HG03280 (cell line): ENCODE measurements around the gene WSCD2.
"Not testable (repeated sequence)": the region's sequence is repeated elsewhere in the genome, so short reads cannot be mapped to it uniquely, and the experiment has no call there.

Experiments used
- ATAC-seq: cut with Tn5 transposase; IDR thresholded peaks from one replicate; pipeline ENCODE4 v1.9.1; 2021; ENCODE audit warnings: mild to moderate bottlenecking, moderate library complexity; ENCODE audit not compliant: unreplicated experiment

WSCD2 gene

DNA sequence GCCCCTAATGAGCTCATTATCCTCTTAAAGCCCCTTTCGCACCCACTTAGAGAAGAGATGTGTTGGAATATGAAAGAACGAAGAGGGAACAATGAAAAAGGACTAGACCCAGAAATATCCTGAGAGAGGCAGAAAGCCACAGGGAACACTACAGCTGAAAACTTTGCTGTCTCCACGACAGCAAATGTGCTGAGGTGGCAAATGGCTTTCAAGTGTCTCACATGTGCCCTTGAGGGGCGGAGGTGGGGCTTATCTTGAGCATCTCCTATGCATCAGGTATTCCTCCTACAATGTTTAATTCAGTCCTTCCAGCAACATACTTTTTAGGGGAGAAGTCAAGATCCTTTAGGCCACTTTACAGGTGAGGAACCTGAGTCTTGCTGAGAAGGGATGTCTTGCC, 62.9 kb downstream of the WSCD2 start:
- ATAC-seq: no peak

DNA sequence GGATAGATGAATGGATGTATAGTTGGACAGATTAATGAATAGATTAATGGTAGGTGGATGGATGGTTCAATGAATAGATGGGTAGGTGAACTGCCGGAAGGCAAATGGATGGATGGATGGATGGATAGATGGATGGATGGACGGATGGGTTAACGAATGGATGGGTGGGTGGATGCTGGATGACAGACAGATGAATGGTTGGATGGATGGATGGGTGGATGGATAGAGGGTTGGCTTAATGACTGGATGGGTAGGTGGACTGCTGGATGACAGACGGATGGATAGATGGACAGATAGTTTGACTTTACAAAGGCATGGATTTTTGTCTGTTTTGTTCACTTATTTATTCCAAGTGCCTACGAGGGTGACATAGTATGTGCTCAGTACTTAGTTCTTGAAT, 64.4 kb downstream of the WSCD2 start:
- no peak for ATAC-seq

DNA sequence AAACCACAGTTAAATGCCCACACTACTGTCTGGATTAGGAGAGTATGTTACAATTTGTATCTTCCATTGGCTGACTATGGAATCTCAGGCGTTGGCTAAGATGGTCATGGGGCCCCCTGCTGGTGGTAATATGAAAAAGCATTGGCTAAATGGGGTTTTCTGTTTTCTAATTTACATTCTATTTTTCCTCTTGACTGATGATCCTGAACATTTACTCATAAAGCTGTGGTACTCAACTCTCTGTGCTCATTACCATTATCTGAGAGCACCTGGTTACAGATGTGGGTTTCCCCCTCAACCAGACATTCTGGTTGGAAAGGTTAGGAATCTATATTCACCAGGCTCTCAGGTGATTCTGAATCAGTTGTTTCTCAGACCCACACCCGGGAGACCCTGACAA, 64.8 kb downstream of the WSCD2 start:
- ATAC-seq: no peak

DNA sequence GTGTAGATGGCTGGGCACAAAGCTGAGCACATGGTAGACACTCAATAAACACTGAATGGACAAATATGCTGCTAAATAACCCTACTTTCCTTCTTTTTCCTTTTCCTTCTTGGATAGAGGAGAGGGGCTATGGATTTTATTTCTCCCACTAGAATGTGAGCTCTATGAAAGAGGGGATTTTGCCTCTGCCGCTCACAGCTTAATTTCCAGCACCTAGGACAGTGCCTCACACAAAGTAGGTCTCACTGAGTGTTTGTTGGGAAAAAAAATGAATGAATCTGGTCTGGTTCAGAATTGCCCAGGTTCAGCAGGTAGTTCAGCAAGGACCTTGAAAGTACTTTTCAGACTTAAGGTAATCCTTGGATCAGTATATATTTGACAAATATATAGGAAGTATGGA, 65.5 kb downstream of the WSCD2 start:
- no peak for ATAC-seq

DNA sequence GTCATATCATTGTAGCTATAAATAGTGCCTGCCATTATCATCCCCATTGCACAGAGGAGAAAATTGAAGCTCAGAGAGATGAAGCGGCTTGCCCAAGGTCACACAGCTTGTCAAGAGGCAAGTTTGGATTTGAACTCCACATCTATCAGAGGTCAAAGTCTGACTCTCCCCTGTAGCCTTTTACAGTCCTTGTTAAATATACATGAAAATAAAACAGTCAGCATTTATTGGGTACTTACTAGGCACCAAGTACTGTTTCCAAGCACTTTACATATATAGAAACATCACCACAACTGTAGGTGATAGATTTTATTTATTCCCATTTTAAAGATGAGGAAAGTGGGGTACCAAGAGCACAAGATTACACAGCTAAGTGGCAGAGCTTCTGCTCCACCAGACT, 67.2 kb downstream of the WSCD2 start:
- no peak for ATAC-seq

DNA sequence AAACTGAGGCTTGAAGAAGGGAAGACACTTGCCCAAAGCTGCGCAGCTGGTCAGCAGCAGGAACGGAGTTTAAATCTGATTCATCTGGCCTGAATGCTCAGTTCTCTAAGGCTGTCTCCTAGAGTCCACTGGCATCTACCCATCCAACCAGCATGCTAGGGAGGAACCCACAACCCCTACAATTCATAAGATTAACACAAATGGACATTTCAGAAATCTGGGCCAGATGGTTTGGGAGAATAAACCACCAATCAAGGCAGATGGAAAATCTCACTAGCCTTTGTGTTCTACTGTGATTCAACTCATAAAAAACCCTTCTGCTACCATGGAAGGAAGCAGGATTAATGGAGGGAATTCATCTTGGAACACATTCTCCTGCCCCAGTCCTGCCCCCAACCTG, 67.8 kb downstream of the WSCD2 start:
- ATAC-seq: no peak

DNA sequence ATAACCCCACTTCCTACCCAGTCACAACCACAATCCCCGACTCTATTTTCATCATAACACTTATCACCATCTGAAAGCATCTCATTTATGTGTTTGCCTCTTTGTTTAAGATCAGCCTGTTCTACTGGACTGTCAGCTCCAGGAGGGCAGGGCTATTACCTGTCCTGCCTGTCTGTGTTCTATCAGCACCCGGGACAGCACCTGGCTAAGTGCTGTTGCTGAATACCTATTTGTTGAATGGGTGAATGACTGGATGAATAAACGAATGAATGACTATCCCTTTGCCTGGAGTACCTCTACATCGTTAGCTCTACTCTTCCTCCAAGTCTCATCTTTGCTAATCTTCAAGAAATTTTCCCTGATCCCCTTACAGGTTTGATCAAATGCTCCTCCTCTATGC, 69.0 kb downstream of the WSCD2 start:
- no peak for ATAC-seq

DNA sequence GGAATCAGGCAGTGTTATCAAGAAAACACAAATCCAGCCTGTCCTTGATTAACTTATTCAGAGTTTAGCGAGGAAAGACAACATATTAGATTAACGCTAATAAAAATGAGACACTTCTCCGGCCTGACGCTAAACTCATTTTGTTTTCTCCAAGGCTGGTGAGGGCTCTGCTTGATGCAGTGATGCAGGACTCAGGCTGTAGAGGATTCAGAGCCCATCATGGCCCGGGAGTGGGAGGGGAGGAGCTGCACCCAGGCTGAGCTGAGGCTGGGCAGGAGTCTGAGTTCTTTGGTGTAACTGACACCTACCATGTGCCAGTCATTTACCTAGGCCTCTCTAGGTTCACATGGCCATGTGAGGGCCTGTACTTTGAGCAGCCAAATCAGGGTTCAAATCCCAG, 70.0 kb downstream of the WSCD2 start:
- ATAC-seq: no peak

DNA sequence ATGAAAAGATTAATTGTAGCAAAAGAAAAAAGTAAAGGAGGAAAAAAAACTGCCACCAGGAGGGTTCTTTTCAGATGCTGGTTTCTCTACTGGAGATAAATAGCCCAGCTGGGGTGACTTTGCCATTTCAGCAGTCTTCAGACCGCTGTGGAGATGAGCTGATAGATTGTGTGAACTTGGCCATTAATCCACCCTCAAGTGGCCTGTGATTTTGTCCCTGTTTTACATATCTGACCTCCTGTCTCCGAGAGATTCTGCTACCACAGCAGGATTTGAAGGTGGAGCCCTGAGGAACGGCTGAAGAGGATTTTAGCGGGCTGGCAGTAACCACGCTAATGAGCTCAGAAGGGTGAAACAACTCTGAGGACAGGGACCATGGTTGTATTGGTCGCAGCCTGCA, 72.7 kb downstream of the WSCD2 start:
- no peak for ATAC-seq

DNA sequence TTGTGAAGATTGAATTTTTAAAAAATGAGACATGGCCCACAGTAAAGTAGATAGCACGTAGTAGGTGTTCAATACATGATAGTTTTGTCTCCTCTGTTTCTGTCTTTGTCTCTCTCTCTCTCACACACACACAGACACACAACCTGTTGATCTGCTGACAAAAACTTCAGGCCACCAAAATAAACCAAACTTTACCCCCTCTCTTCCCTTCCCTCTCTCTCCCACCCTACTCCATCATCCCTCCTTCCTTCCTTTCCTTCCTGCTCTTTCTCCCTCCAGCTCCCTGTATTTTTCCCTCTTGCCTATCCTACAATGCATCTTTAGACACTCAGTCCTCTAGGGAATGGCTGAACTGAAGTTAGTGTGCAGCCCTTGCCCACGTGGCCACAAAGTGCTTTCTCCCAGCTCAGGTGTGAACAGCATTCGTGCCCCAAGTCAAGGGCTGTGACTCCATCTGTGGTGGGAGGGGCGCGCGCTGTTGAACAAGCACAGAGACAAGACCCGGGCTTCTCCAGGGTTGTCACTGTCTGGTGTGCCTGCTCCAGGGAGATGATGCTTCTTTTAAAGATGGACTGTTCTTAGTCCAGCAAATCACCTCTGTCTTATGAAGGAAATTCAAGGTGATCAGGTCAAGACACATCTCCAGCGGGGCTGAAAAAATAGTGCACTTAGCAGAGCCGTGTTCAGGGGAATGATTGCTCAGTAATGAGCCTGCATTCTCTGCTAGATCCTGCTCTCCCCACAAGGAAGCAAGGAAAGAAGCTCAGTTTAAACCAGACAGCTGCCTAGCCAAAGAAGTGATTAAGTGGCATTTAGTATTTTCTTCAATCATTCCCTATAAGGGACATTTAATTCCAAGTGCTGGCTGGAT, 75.3 kb downstream of the WSCD2 start:
- ATAC-seq: no peak

DNA sequence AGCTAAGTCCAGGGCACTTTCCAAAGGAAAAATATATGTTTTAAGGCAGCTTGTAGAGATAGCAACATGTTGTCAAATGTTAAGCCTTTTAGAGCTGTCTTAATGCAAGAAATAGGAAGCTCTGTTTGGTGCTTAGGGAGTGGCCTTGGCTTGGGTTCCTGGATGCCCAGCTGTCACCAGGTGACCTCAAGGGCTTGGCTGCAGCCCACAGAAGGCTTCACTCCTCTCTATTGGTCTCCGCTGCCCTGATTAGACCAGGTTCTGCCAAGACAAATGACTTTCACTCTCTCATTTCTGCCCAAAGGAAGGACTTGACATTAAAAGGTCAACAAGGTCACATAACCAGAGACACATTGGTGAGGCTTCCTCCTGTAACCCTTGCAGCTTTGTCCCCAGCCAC, 76.8 kb downstream of the WSCD2 start:
- no peak for ATAC-seq

DNA sequence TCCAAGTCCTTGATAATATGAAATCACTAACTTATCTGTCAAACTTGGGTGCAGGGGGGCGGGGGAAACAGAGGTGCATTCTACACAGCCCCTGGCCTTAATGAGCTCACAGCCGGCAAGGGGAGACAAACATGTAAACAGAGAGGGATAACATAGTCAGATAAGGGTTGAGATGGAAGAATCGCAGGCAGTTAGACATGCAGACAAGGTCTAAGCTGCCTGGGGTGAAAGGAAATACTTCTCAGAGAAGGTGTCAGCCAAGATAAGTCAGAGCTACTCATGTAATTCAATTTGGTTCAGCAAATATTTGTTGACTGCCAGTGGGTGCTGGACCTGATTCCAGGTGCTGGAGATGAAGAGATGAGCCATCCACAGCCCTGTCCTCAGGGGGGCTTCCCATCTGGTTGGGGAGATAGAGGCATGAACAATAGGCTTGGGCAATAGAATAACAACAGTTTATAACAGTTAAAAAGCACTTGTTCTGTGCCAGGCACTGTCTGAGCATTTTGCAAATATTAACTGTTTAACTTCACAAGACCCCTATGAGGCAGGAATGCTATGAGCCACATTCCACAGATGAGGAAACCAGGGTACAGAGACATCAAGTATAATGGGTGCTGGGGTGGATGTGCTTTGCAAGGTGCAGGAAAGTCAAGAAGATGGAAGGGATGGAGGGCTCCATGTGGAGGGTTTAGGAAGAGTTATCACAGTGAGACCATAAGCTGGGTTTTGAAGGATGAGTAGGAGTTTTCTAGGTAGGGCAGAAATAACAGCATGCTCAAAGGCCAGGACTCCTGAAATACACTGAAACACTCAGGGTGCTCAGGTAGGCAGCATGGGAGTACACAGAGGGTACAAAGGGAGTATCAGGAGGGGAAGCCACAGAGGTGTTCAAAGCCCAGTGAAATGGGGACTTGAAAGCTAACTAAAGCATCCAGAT, 79.0 kb downstream of the WSCD2 start:
- ATAC-seq: no peak

DNA sequence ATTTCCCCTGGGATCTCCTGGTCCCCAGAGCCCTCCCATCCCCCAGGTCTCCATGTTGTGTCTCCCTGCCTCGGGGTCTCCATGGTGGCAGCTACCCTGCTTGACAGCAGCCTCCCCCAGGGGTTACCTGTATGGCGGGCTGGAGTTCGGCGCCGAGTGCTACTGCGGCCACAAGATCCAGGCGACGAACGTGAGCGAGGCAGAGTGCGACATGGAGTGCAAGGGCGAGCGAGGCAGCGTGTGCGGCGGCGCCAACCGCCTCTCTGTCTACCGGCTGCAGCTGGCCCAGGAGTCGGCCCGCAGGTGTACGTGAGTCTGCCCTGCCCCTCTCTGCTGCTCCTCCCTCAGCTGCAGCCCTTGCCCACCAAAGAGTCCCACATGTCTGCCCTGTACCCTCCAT, 80.9 kb downstream of the WSCD2 start:
- ATAC-seq: no peak

DNA sequence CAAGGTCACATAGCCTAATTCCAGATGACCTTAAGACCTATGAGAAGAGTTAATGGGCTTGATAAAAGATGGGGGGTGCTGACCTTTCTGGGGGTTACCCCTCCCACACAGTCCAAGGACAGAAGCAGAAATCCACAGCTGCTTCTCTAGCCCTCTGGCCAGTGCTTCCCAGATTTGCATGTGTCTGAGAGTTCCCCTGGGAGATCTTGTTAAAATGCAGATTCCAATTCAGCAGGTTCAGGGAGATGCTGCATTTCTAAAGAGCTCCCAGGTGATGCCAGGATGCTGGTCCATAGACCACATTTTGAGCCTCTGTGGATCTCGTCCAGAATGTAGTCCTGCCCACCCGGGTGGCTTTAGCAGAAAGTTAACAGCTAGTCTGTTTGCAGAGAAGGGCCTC, 82.1 kb downstream of the WSCD2 start:
- no peak for ATAC-seq

DNA sequence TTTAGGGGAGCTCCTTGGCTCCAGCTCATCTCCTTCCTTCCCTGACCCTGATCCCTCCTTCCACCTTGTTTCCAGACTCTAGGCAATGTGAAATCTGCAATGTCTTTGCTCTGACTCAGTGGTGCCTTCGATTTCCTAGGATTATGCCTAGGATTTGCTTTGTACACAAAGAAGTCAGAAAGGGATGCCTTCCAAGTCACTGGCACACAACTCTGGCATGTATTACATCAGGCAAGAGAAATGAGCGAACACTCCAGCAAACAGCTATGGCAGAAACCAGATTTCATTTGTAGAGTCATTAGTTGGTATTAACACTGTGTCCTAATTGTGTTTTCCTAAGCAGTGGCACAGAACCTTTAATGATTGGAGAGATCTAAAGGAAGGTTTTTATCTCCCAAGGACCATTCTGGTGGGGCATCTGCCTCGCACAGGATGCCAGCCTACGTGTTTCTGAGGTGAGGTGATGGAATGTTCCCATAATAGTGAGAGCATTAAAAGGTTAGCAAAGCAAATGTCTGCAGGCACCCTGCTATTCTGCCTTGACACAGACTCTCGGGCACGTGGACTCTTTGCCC, 84.9 kb downstream of the WSCD2 start:
- no peak for ATAC-seq

DNA sequence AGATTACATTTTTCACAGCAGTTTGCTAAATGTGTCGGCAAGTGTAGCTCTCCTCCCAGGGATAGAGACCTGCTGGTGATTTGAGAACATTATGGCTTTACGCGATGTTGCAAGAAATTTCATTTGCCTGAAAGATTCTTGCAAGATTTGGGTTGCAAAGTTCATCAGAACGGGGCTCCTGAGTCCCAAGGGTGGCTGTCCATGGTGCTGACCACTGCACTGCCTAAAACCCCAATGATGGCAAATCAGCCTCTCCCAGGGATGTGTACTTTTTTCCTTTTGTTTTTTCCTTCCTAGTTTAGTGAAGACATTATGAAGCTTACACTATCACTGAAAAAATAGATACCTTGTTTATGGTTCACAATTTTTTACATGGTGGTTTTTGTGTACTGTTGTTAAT, 85.4 kb downstream of the WSCD2 start:
- no peak for ATAC-seq

DNA sequence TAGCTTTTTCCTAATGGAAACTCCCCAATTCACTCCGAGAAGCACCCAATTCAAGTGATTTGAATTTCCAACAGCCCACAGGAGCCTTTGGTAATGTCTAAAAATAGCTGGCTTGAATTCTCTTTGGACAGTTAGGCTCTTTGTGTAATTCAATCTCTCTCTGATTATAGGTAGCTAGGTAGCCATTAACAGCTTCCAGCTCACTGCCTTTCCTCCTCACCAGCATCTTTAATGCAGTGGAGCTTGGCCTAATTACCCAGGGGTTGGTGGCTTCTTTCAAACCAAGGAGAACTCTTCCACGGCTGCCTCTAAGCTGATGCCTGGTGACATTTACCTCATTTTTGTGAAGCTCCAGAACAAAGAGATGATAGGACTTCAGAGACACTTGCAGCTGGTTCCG, 86.4 kb downstream of the WSCD2 start:
- no peak for ATAC-seq

DNA sequence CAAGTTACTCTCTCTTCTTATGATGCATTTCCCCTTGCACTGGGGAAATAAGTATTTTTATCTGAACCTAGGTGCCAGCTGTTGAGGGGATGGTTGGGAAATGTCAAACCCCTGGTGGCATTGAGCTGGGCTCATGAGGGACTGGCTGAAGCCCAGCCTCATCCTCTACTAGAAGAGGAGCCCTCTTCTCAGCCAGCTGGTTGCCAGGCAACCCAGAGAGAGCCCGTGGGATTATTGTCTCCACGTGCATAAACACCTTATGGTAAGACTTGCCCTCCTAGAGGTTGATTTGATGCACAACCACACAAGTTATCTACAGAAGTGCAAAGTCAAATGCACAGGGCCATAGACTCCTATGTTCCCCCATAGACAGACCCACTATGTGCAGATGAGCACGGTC, 89.8 kb downstream of the WSCD2 start:
- ATAC-seq: no peak

DNA sequence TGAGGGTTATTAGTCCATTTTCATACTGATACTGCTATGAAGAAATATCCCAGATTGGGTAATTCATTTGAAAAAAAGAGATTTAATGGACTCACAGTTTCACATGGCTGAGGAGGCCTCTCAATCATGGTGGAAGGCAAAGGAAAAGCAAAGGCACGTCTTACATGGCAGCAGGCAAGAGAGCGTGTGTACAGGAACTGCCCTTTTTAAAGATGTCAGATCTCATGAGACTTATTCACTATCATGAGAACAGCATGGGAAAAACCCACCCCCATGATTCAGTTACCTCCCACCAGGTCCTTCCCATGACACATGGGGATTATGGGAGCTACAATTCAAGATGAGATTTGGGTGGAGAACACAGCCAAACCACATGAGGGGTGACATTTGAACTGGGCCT, 96.0 kb downstream of the WSCD2 start:
- ATAC-seq: not testable (repeated sequence)

DNA sequence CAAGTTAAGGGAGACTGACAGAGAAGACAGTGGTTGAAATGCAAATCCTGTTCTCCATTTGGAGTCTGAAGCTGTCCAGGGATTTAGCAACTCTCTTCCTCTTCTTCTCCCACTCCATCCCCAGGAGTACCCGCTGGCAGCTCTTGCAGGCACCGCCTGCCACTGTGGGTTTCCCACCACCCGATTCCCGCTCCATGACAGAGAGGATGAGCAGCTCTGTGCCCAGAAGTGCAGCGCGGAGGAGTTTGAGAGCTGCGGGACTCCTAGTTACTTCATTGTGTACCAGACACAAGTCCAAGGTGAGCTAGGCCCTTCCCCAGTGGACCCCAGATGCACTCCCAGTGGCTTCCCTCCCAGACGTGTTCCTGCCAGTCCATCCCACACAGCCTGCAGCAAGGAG, 97.8 kb downstream of the WSCD2 start:
- no peak for ATAC-seq

DNA sequence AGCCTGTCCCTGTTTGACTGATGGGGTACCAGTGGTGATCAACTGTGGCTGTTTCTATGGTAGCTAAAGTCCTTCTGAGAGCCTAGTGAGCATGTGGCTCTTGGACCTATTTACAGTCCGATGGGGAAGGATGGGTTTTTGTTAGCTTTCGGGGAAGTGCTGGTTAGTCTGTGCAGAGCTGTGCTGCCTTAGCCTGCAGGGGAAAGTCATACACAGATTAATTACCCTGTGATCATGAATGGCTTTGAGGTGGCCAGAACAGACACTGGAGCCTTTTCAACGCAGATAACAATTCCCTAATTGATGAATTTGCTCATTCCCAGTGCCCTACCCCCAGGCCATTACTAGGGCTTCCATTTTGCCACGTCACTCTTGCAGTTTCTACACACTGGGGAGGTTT, 99.7 kb downstream of the WSCD2 start:
- ATAC-seq: no peak
